Stomach (tissue), 9 donors: Measurements from ENCODE around the gene GDF7. TPM values are rescaled to one million over a fixed set of nuclear protein-coding genes. Genes with fewer than 3 reads are reported as not detected.

Experiments
- DNase-seq, 2 donors: peaks; one replicate each; pipeline versions ENCODE4 v3.0.0 to v3.0.0-alpha.2; 2013 to 2019
- H3K27ac ChIP-seq, 5 donors: fragments of 200-600 bp in 4 of 5; sonication (generic) in 4 of 5; one replicate each; pipeline ENCODE4 v1.5.1; 2013 to 2019; ENCODE audit warnings: mild to moderate bottlenecking in 1 of 5, moderate library complexity in 1 of 5
- H3K27me3 ChIP-seq, 3 donors: fragments of 200-600 bp; sonication (generic); one replicate each; pipeline ENCODE4 v1.5.1; 2017 to 2019; ENCODE audit warnings: mixed run types in 1 of 3
- H3K36me3 ChIP-seq, 4 donors: fragments of 200-600 bp; sonication (generic); 1 replicate in 3 of 4; 2 replicates in 1 of 4; pipeline ENCODE4 v1.5.1; 2016 to 2019
- H3K4me1 ChIP-seq, 4 donors: fragments of 200-600 bp; sonication (generic); one replicate each; pipeline ENCODE4 v1.5.1; 2016 to 2019
- H3K4me3 ChIP-seq, 4 donors: fragments of 200-600 bp; sonication (generic) in 3 of 4; one replicate each; pipeline ENCODE4 v1.5.1; 2016 to 2019; ENCODE audit warnings: mild to moderate bottlenecking in 1 of 4
- H3K9me3 ChIP-seq, 4 donors: fragments of 200-600 bp; sonication (generic); one replicate each; pipeline ENCODE4 v1.5.1; 2016 to 2019
- CTCF ChIP-seq, 7 experiments: fragments of 450-650 bp in 4 of 7; fragments of 200-600 bp in 3 of 7; sonication (generic) in 3 of 7; IDR thresholded peaks; one replicate each; pipeline ENCODE4 v1.5.1; 2016 to 2019; ENCODE audit warnings: antibody characterized with exemption in 7 of 7, control low read depth in 2 of 7, mild to moderate bottlenecking in 1 of 7
- EP300 ChIP-seq: sonication (generic); formaldehyde crosslinking; IDR thresholded peaks from one replicate; pipeline ENCODE4 v1.6.1; 2017; ENCODE audit warnings: antibody characterized with exemption
- POLR2A ChIP-seq, 4 donors: fragments of 450-650 bp; IDR thresholded peaks; one replicate each; pipeline ENCODE4 v1.6.1; 2016; ENCODE audit warnings: antibody characterized with exemption in 4 of 4, control low read depth in 2 of 4, mild to moderate bottlenecking in 1 of 4, moderate library complexity in 1 of 4
- POLR2AphosphoS5 ChIP-seq, 3 donors: sonication (generic); formaldehyde crosslinking; IDR thresholded peaks; one replicate each; pipeline ENCODE4 v1.6.1; 2016; ENCODE audit warnings: antibody characterized with exemption in 3 of 3
- WGBS, 5 donors: extraction: QIAGEN DNeasy Blood & Tissue Kit in 3 of 5; methylation state at CpG; one replicate each; pipeline versions ENCODE4 v1.1.5 to v1.1.7; 2013 to 2018; 5-methylcytosine and 5-hydroxymethylcytosine counted together
- intact Hi-C: fragments of 100-400 bp; cut with DNase I; formaldehyde crosslinking; loops from one replicate; pipeline ENCODE4 v1.15.1; 2023; ENCODE audit warnings: low total_unique reads
- polyA plus RNA-seq, 3 donors: library from polyadenylated mRNA; stranded (reverse); fragments of 200-250 nt; gene quantifications; one replicate each; pipeline ENCODE4 v1.2.3, GENCODE V29; 2013
- total RNA-seq, 5 donors: library from RNA; depleted of rRNA; stranded (reverse); fragments of >200 nt; gene quantifications; one replicate each; pipeline versions ENCODE4 v1.1.0 to v1.2.3, GENCODE V29; 2014 to 2016
- donor health status: healthy with polysubstance abuse.
- donor health status: Bipolar disorder and iron deficiency.
- donor health status: healthy.

GDF7 gene
- total and polyA plus RNA-seq, 8 donors: 0.10 to 1.3 (median 0.37) TPM; not detected in 3

DNA sequence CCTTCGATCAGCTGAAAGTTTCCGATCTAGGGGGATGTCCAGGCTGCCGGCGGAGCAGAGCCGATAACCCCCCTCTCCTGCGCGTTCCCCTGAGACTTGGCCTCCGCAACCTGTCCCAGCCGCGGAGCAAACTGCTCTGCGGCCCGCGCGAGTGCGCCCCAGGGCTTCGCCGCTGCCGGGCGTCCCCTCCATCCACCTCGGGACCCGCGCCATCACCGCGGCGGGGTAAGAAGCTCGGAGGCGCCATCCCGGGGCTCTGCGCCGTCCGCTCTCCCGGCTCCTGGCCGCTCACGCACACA, 990 bp upstream of the GDF7 start:
- DNase-seq: no peak
- peaks cover 25 to 100% (median 81%) of the 10 kb centered on the region in 3 donors for H3K27me3 ChIP-seq
- H3K36me3 ChIP-seq: no peaks in the 10 kb centered on the region
- TF ChIP-seq CTCF (IDR thresholded peaks at IDR 0.05): no peak
- H3K4me3 ChIP-seq: peak overlapping the region; percentile 46 to 58 (median 52)
- WGBS, 5 donors: 0 to 3% (median 2%) methylated on average over 10 to 34 of the region's 34 CpGs
- H3K27ac ChIP-seq: peak overlapping the region in 4 of 5 donors; percentile 8 to 64 (median 40)
- H3K9me3 ChIP-seq: peaks cover 0 to 5% (median 0%) of the 10 kb centered on the region in 4 donors
- intact Hi-C loops: no loop called here
- H3K4me1 ChIP-seq: peaks cover 36 to 61% (median 46%) of the 10 kb centered on the region in 4 donors

GRCh38 chr2:20667151-20667530, 197 bp downstream of the GDF7 start:
- H3K36me3 ChIP-seq: no peaks in the 10 kb centered on the region
- TF ChIP-seq POLR2A (IDR thresholded peaks at IDR 0.05) (no peak), CTCF (IDR thresholded peaks at IDR 0.05) (no peak), EP300 (no peak), POLR2AphosphoS5 (IDR thresholded peaks at IDR 0.05) (no peak)
- peak overlapping the region; percentile 46 to 58 (median 52) for H3K4me3 ChIP-seq
- peak in 1 of 2 donors; percentile 55 for DNase-seq
- intact Hi-C loops: no loop called here
- H3K4me1 ChIP-seq: peaks cover 35 to 65% (median 49%) of the 10 kb centered on the region in 4 donors
- peaks cover 0 to 8% (median 0%) of the 10 kb centered on the region in 4 donors for H3K9me3 ChIP-seq
- 0 to 2% (median 2%) methylated on average over 12 to 56 of the region's 62 CpGs for WGBS, 5 donors
- H3K27ac ChIP-seq: peak overlapping the region in 3 of 5 donors; percentile 8 to 64 (median 32)
- peaks cover 31 to 100% (median 84%) of the 10 kb centered on the region in 3 donors for H3K27me3 ChIP-seq

GRCh38 chr2:20667531-20668401, 822 bp downstream of the GDF7 start:
- intact Hi-C loops: no loop called here
- 23 to 40% (median 25%) methylated on average over 24 to 39 of the region's 39 CpGs for WGBS, 5 donors
- peaks cover 0 to 8% (median 0%) of the 10 kb centered on the region in 4 donors for H3K9me3 ChIP-seq
- DNase-seq: peak in 1 of 2 donors; percentile 31
- peaks cover 35 to 70% (median 52%) of the 10 kb centered on the region in 4 donors for H3K4me1 ChIP-seq
- peak overlapping the region in 2 of 5 donors; percentile 32 to 54 for H3K27ac ChIP-seq
- H3K4me3 ChIP-seq: peak overlapping the region; percentile 46 to 58 (median 52)
- TF ChIP-seq POLR2AphosphoS5 (IDR thresholded peaks at IDR 0.05) (no peak), EP300 (no peak), POLR2A (IDR thresholded peaks at IDR 0.05) (no peak), CTCF (IDR thresholded peaks at IDR 0.05) (no peak)
- H3K27me3 ChIP-seq: peaks cover 37 to 100% (median 90%) of the 10 kb centered on the region in 3 donors
- H3K36me3 ChIP-seq: no peaks in the 10 kb centered on the region

DNA sequence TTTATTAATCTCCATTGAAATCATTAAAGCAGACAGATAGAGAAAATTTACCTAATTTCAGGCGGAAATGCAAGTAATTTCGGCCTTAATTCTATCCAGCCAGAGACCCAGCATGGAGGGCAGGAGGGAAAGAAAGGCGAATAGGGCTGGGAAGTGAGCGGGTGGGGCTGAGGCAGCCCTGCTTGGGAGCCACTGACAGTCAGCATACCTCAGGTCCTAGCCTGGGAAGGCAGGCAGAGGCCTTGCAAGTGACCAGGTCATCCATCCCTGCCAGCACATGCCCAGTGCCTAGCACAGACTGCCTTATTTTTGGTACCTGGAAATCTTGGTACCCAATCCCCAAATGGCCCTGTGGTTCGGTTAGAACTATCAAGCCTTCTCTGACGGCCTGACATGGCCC, 1.5 kb downstream of the GDF7 start:
- 90 to 98% (median 97%) methylated on average over 6 of the region's 6 CpGs for WGBS, 5 donors
- peaks cover 0 to 8% (median 0%) of the 10 kb centered on the region in 4 donors for H3K9me3 ChIP-seq
- H3K27ac ChIP-seq: no peak overlapping the region
- H3K4me1 ChIP-seq: peaks cover 35 to 70% (median 52%) of the 10 kb centered on the region in 4 donors
- no peak overlapping the region for H3K4me3 ChIP-seq
- H3K36me3 ChIP-seq: no peaks in the 10 kb centered on the region
- DNase-seq: no peak
- intact Hi-C loops: no loop called here
- TF ChIP-seq POLR2A (IDR thresholded peaks at IDR 0.05) (no peak), POLR2AphosphoS5 (IDR thresholded peaks at IDR 0.05) (no peak), EP300 (no peak), CTCF (IDR thresholded peaks at IDR 0.05) (no peak)
- H3K27me3 ChIP-seq: peaks cover 37 to 100% (median 92%) of the 10 kb centered on the region in 3 donors
